NCI-H2171 treated with DMSO at 0.1 percent for 48 hours (cell line): ENCODE data around the gene SLC39A10.
"Not testable (repeated sequence)": the region's sequence is repeated elsewhere in the genome, so short reads cannot be mapped to it uniquely, and the experiment has no call there.

Source experiments
- DNase-seq: peaks from one replicate; lab custom pipeline; 2025; lab: John Stamatoyannopoulos, UW

Gene SLC39A10

GRCh38 chr2:195656859-195657633 is at the start of gene SLC39A10:
Gene SLC39A10 (plus strand): TSS chr2:195657226. CDS start chr2:195680043, 22,817 bp downstream.
- peak; percentile 98 for DNase-seq

- no peak for DNase-seq
Observed at GRCh38 chr2:195608768-195609454, 48.1 kb upstream of the SLC39A10 start.

GRCh38 chr2:195610717-195611116 is 46.3 kb upstream of the SLC39A10 start:
- DNase-seq, result no peak

- no peak for DNase-seq
Observed at GRCh38 chr2:195612611-195613495, 44.2 kb upstream of the SLC39A10 start.

- no peak for DNase-seq
Observed at GRCh38 chr2:195613922-195614321, 43.1 kb upstream of the SLC39A10 start.

- DNase-seq, result no peak
Observed at GRCh38 chr2:195619590-195619989, 37.4 kb upstream of the SLC39A10 start.

GRCh38 chr2:195620501-195620900 is 36.5 kb upstream of the SLC39A10 start:
- no peak for DNase-seq

- no peak for DNase-seq
Observed at GRCh38 chr2:195622966-195623365, 34.1 kb upstream of the SLC39A10 start.

GRCh38 chr2:195626507-195626906 is 30.5 kb upstream of the SLC39A10 start:
- no peak for DNase-seq

GRCh38 chr2:195628666-195629065 is 28.4 kb upstream of the SLC39A10 start:
- no peak for DNase-seq

GRCh38 chr2:195632856-195633572 is 24.0 kb upstream of the SLC39A10 start:
- no peak for DNase-seq

GRCh38 chr2:195633573-195633870 is 23.5 kb upstream of the SLC39A10 start:
- DNase-seq, result no peak

GRCh38 chr2:195633974-195634373 is 23.1 kb upstream of the SLC39A10 start:
- peak; percentile 70 for DNase-seq

- no peak for DNase-seq
Observed at GRCh38 chr2:195636890-195637289, 20.1 kb upstream of the SLC39A10 start.

- no peak for DNase-seq
Observed at GRCh38 chr2:195638750-195639149, 18.3 kb upstream of the SLC39A10 start.

- DNase-seq, result no peak
Observed at GRCh38 chr2:195639238-195639858, 17.7 kb upstream of the SLC39A10 start.

GRCh38 chr2:195639959-195640358 is 17.1 kb upstream of the SLC39A10 start:
- no peak for DNase-seq

GRCh38 chr2:195642027-195642678 is 14.9 kb upstream of the SLC39A10 start:
- no peak for DNase-seq

- DNase-seq, result no peak
Observed at GRCh38 chr2:195642679-195643068, 14.4 kb upstream of the SLC39A10 start.

- not testable (repeated sequence) for DNase-seq
Observed at GRCh38 chr2:195644708-195645107, 12.3 kb upstream of the SLC39A10 start.

- DNase-seq, result no peak
Observed at GRCh38 chr2:195645413-195645812, 11.6 kb upstream of the SLC39A10 start.
